IMR-90 (cell line): Measurements from ENCODE around the gene TPO. TPM values are rescaled to one million over a fixed set of nuclear protein-coding genes. Genes with fewer than 3 reads are reported as not detected.

ENCODE experiments used
- ATAC-seq: fragments of 200-7000 bp; cut with Tn5 transposase; 2 replicates; pipeline ENCODE4 v1.9.1; 2020; ENCODE audit warnings: low read depth, mild to moderate bottlenecking, moderate library complexity
- BruUV-seq: library from RNA; stranded (reverse); fragments of 400-500 nt; replicated peaks from 2 replicates; lab custom pipeline; 2021; lab: Mats Ljungman, UMichigan
- CTCF ChIA-PET: fragments of 300-600 bp; formaldehyde crosslinking; extraction: SDS; loops from one replicate; lab custom pipeline; 2021; ENCODE audit warnings: antibody characterized with exemption; lab: Yijun Ruan, JAX
- POLR2A ChIA-PET: fragments of 300-600 bp; sonication (Branson Sonifier 250); formaldehyde crosslinking; loops from one replicate; lab custom pipeline; 2022; ENCODE audit warnings: antibody characterized with exemption; ENCODE audit not compliant: unreplicated experiment; lab: Charles Lee
- DNase-seq: peaks from one replicate; pipeline ENCODE4 v3.0.0; 2013
- H2AFZ ChIP-seq: replicated peaks from 2 replicates; pipeline ENCODE3; 2013; ENCODE audit warnings: low read length, mild to moderate bottlenecking; ENCODE audit not compliant: poor library complexity
- H2AK5ac ChIP-seq: 2 replicates; pipeline ENCODE4 v1.6.1; 2013; ENCODE audit warnings: low read depth, low read length, inconsistent platforms
- H2AK9ac ChIP-seq: replicated peaks from 2 replicates; pipeline ENCODE3; 2013; ENCODE audit warnings: mild to moderate bottlenecking, low read depth, low read length, moderate library complexity; ENCODE audit not compliant: poor library complexity
- H2BK120ac ChIP-seq: 2 replicates; pipeline ENCODE4 v1.6.1; 2013; ENCODE audit warnings: low read depth, low read length, inconsistent platforms
- H2BK15ac ChIP-seq: 3 replicates; pipeline ENCODE4 v1.6.1; 2013; ENCODE audit warnings: low read depth, low read length, inconsistent platforms
- H2BK20ac ChIP-seq: 2 replicates; pipeline ENCODE4 v1.6.1; 2013; ENCODE audit warnings: low read depth, mild to moderate bottlenecking, inconsistent platforms, low read length, moderate library complexity
- H2BK5ac ChIP-seq: 2 replicates; pipeline ENCODE4 v1.6.1; 2013; ENCODE audit warnings: mild to moderate bottlenecking, low read depth, low read length, inconsistent platforms; ENCODE audit not compliant: poor library complexity, severe bottlenecking
- H3K14ac ChIP-seq: replicated peaks from 2 replicates; pipeline ENCODE4 v1.6.1; 2013; ENCODE audit warnings: low read depth, low read length, inconsistent platforms
- H3K18ac ChIP-seq: 2 replicates; pipeline ENCODE4 v1.6.1; 2013; ENCODE audit warnings: low read depth, low read length, control low read depth
- H3K23ac ChIP-seq: 2 replicates; pipeline ENCODE4 v1.6.1; 2013; ENCODE audit warnings: low read depth, low read length, inconsistent platforms
- H3K27ac ChIP-seq: 2 replicates; pipeline ENCODE4 v1.5.1; 2013; ENCODE audit warnings: mild to moderate bottlenecking, control low read depth, low read length; ENCODE audit not compliant: insufficient read depth
- H3K27me3 ChIP-seq: 2 replicates; pipeline ENCODE4 v1.6.1; 2013; ENCODE audit warnings: low read length; ENCODE audit not compliant: control insufficient read depth, insufficient read depth
- H3K36me3 ChIP-seq: 2 replicates; pipeline ENCODE4 v1.6.1; 2013; ENCODE audit warnings: low read length, mixed read lengths; ENCODE audit not compliant: control insufficient read depth, insufficient read depth
- H3K4ac ChIP-seq: 2 replicates; pipeline ENCODE4 v1.6.1; 2013; ENCODE audit warnings: low read depth, low read length, inconsistent platforms
- H3K4me1 ChIP-seq: 2 replicates; pipeline ENCODE4 v1.6.1; 2013; ENCODE audit warnings: low read length, mixed read lengths; ENCODE audit not compliant: control insufficient read depth, insufficient read depth
- H3K4me2 ChIP-seq: 2 replicates; pipeline ENCODE4 v1.6.1; 2013; ENCODE audit warnings: low read depth, mild to moderate bottlenecking, control low read depth, low read length, moderate library complexity
- H3K4me3 ChIP-seq: 2 replicates; pipeline ENCODE4 v1.5.1; 2013; ENCODE audit warnings: low read depth, mild to moderate bottlenecking, control low read depth, low read length, moderate library complexity; ENCODE audit not compliant: insufficient read depth
- H3K56ac ChIP-seq: 2 replicates; pipeline ENCODE4 v1.6.1; 2013; ENCODE audit warnings: low read length, inconsistent platforms; ENCODE audit not compliant: insufficient read depth; ENCODE audit errors: extremely low read depth
- H3K79me1 ChIP-seq, 2 experiments: 2 replicates each; pipeline ENCODE4 v1.6.1; 2013; ENCODE audit warnings: low read length in 2 of 2, inconsistent platforms in 1 of 2, low read depth in 1 of 2
- H3K9ac ChIP-seq: 2 replicates; pipeline ENCODE4 v1.6.1; 2013; ENCODE audit warnings: low read depth, low read length, control low read depth
- H3K9me1 ChIP-seq: 2 replicates; pipeline ENCODE4 v1.6.1; 2013; ENCODE audit warnings: low read length, inconsistent platforms; ENCODE audit not compliant: insufficient read depth
- H3K9me3 ChIP-seq: 2 replicates; pipeline ENCODE4 v1.6.1; 2013; ENCODE audit warnings: low read length; ENCODE audit not compliant: control insufficient read depth, insufficient read depth
- H4K20me1 ChIP-seq: 2 replicates; pipeline ENCODE4 v1.6.1; 2013; ENCODE audit warnings: low read length, inconsistent platforms; ENCODE audit not compliant: insufficient read depth
- H4K5ac ChIP-seq: 2 replicates; pipeline ENCODE4 v1.6.1; 2013; ENCODE audit warnings: mild to moderate bottlenecking, low read depth, low read length, control low read depth
- H4K8ac ChIP-seq, 2 experiments: 2 replicates each; pipeline ENCODE4 v1.6.1; 2013; ENCODE audit warnings: low read depth in 2 of 2, low read length in 2 of 2, control low read depth in 1 of 2, inconsistent platforms in 1 of 2
- H4K91ac ChIP-seq: 2 replicates; pipeline ENCODE4 v1.6.1; 2013; ENCODE audit warnings: low read depth, low read length, inconsistent platforms; ENCODE audit not compliant: insufficient read depth
- BHLHE40 ChIP-seq: fragments of 150-350 bp; IDR thresholded peaks from 2 replicates; pipeline ENCODE4 v1.6.1; 2016; ENCODE audit warnings: mild to moderate bottlenecking, low read depth, low read length
- CHD1 ChIP-seq: IDR thresholded peaks from 2 replicates; pipeline ENCODE4 v1.6.1; 2012; ENCODE audit warnings: low read depth, low read length, improper control_type of control experiment
- ELK1 ChIP-seq: fragments of 150-350 bp; IDR thresholded peaks from 2 replicates; pipeline ENCODE4 v1.6.1; 2016; ENCODE audit warnings: low read depth, mild to moderate bottlenecking, low read length, moderate library complexity, borderline replicate concordance
- MAFK ChIP-seq: IDR thresholded peaks from 2 replicates; pipeline ENCODE4 v1.6.1; 2012; ENCODE audit warnings: low read depth, low read length, improper control_type of control experiment
- MAZ ChIP-seq: IDR thresholded peaks from 2 replicates; pipeline ENCODE4 v1.6.1; 2012; ENCODE audit warnings: low read depth, mild to moderate bottlenecking, low read length, improper control_type of control experiment, moderate library complexity, borderline replicate concordance
- MXI1 ChIP-seq: IDR thresholded peaks from 2 replicates; pipeline ENCODE4 v1.6.1; 2012; ENCODE audit warnings: low read depth, mild to moderate bottlenecking, low read length, moderate library complexity, borderline replicate concordance
- NFE2L2 ChIP-seq: fragments of 150-350 bp; IDR thresholded peaks from 2 replicates; pipeline ENCODE4 v1.6.1; 2016; ENCODE audit warnings: low read depth, mild to moderate bottlenecking, low read length
- POLR2A ChIP-seq: IDR thresholded peaks from 2 replicates; pipeline ENCODE4 v1.6.1; 2012; ENCODE audit warnings: mild to moderate bottlenecking, low read depth, low read length
- RAD21 ChIP-seq: IDR thresholded peaks from 2 replicates; pipeline ENCODE4 v1.6.1; 2012; ENCODE audit warnings: low read length, improper control_type of control experiment
- RCOR1 ChIP-seq: IDR thresholded peaks from 2 replicates; pipeline ENCODE4 v1.6.1; 2012; ENCODE audit warnings: mild to moderate bottlenecking, low read length, improper control_type of control experiment; ENCODE audit not compliant: insufficient replicate concordance
- RFX5 ChIP-seq: IDR thresholded peaks from 2 replicates; pipeline ENCODE4 v1.8.0; 2012; ENCODE audit warnings: low read depth, mild to moderate bottlenecking, low read length, moderate library complexity
- SMC3 ChIP-seq: fragments of 150-350 bp; IDR thresholded peaks from 2 replicates; pipeline ENCODE4 v1.6.1; 2016; ENCODE audit warnings: low read depth, mild to moderate bottlenecking, antibody characterized with exemption, low read length, moderate library complexity
- USF2 ChIP-seq: fragments of 150-350 bp; IDR thresholded peaks from 2 replicates; pipeline ENCODE4 v1.6.1; 2017; ENCODE audit warnings: mild to moderate bottlenecking, antibody characterized with exemption, low read length, low read depth
- WGBS, 2 experiments: methylation state at CpG; one replicate each; pipeline versions ENCODE4 v1.1.5 to v1.1.7; 2013; ENCODE audit warnings: missing lambda C conversion rate in 2 of 2; ENCODE audit not compliant: insufficient read length in 1 of 2; ENCODE audit errors: extremely low coverage in 2 of 2; 5-methylcytosine and 5-hydroxymethylcytosine counted together
- dilution Hi-C: fragments of 300-500 bp; cut with HindIII; formaldehyde crosslinking; loops from one replicate; pipeline ENCODE4 v1.14.3; 2018; ENCODE audit warnings: low sequenced_read_pairs; ENCODE audit not compliant: unreplicated experiment
- in situ Hi-C: fragments of 300-500 bp; cut with MboI; formaldehyde crosslinking; loops from 3 replicates; pipeline ENCODE4 v1.14.3; 2019; ENCODE audit warnings: low sequenced_read_pairs, inconsistent platforms, mixed read lengths
- intact Hi-C: fragments of 100-400 bp; cut with micrococcal nuclease; formaldehyde crosslinking; loops from 2 replicates; pipeline ENCODE4 v1.10.0; 2022
- polyA plus RNA-seq, 3 experiments: library from polyadenylated mRNA; depleted of rRNA; stranded (reverse); fragments of >200 nt; gene quantifications; 2 replicates each; pipeline ENCODE4 v1.2.3, GENCODE V29; 2012; ENCODE audit warnings: low replicate concordance in 1 of 3
- total RNA-seq: library from RNA; depleted of rRNA; stranded (reverse); fragments of >200 nt; gene quantifications from 2 replicates; pipeline ENCODE4 v1.2.3, GENCODE V29; 2012

TPO gene
- total and polyA plus RNA-seq, 2 of the 4 experiments (the other 2 are of a cell fraction) = not detected

- H2BK20ac ChIP-seq = no peak overlapping the region
- 82% methylated on average over 3 of the region's 22 CpGs; no CpG with 5 or more reads in 1 of the 2 experiments for WGBS, 2 experiments
- ChIA-PET POLR2A (no interaction called here), CTCF (no interaction called here)
- H4K20me1 ChIP-seq = no peaks in the 10 kb centered on the region
- no peak overlapping the region for H2AK5ac ChIP-seq
- TF ChIP-seq RAD21 = no peak
- TF ChIP-seq SMC3 = no peak
- no peak for TF ChIP-seq RCOR1
- TF ChIP-seq USF2 = no peak
- no peak for TF ChIP-seq MAFK
- TF ChIP-seq NFE2L2 = no peak
- no peak for TF ChIP-seq MXI1
- TF ChIP-seq CHD1 = no peak
- TF ChIP-seq ELK1 = no peak
- no peak for TF ChIP-seq BHLHE40
- TF ChIP-seq POLR2A = no peak
- TF ChIP-seq RFX5 = no peak
- TF ChIP-seq MAZ = no peak
- no peaks in the 10 kb centered on the region for H3K9me3 ChIP-seq
- no peak overlapping the region for H2BK15ac ChIP-seq
- H4K5ac ChIP-seq = no peak overlapping the region
- dilution Hi-C loops = no loop called here
- H3K18ac ChIP-seq = no peak overlapping the region
- H4K91ac ChIP-seq = no peak overlapping the region
- no peak overlapping the region for H2BK5ac ChIP-seq
- H3K9ac ChIP-seq = no peak overlapping the region
- no peaks in the 10 kb centered on the region; the same call in 1 of the 2 replicates for H3K27me3 ChIP-seq
- no peak overlapping the region for H3K27ac ChIP-seq
- no peak overlapping the region for H3K4me2 ChIP-seq
- no peak overlapping the region for H3K4ac ChIP-seq
- no peak overlapping the region for H2BK120ac ChIP-seq
- H2AK9ac ChIP-seq = no peak overlapping the region
- H3K36me3 ChIP-seq = no peaks in the 10 kb centered on the region
- H3K4me1 ChIP-seq = no peaks in the 10 kb centered on the region
- BruUV-seq = no TSS peak
- no peak overlapping the region for H3K23ac ChIP-seq
- in situ Hi-C loops = no loop called here
- H2AFZ ChIP-seq = no peak overlapping the region
- no peak overlapping the region for H3K14ac ChIP-seq
- H3K79me1 ChIP-seq = no peaks in the 10 kb centered on the region
- ATAC-seq (no peak), DNase-seq (no peak)
- no peak overlapping the region for H4K8ac ChIP-seq
- no peak overlapping the region for H3K4me3 ChIP-seq
- H3K56ac ChIP-seq = no peak overlapping the region
- intact Hi-C loops = no loop called here
- H3K9me1 ChIP-seq = no peaks in the 10 kb centered on the region
Observed at GRCh38 chr2:1495676-1496358, 82.6 kb downstream of the TPO start.
